Stimulated activated CD8-positive, alpha-beta memory T cell treated with anti-CD3 and anti-CD28 coated beads, Interleukin-7, amount 100 ng/mL, for 1 hour (primary cell): ENCODE measurements around the gene EEF1A1.
"Not testable (repeated sequence)": the region's sequence is repeated elsewhere in the genome, so short reads cannot be mapped to it uniquely, and the experiment has no call there.

Source experiments
- DNase-seq, 2 donors: peaks; one replicate each; pipeline ENCODE4 v3.0.0-alpha.2; 2020; ENCODE audit warnings: low read depth in 2 of 2

EEF1A1 gene

GRCh38 chr6:73506246-73506645 is 14.6 kb downstream of the EEF1A1 start:
- no peak for DNase-seq

GRCh38 chr6:73505705-73506104 is 15.1 kb downstream of the EEF1A1 start:
- DNase-seq = not testable (repeated sequence)

GRCh38 chr6:73505142-73505541 is 15.7 kb downstream of the EEF1A1 start:
- DNase-seq = no peak

GRCh38 chr6:73504160-73504559 is 16.7 kb downstream of the EEF1A1 start:
- no peak for DNase-seq

GRCh38 chr6:73503027-73503772 is 17.6 kb downstream of the EEF1A1 start:
- DNase-seq = no peak

- no peak for DNase-seq
Observed at GRCh38 chr6:73497915-73498314, 22.9 kb downstream of the EEF1A1 start.

- DNase-seq = no peak
Observed at GRCh38 chr6:73491377-73491776, 29.5 kb downstream of the EEF1A1 start.

GRCh38 chr6:73487473-73487872 is 33.4 kb downstream of the EEF1A1 start:
- no peak for DNase-seq

- DNase-seq = no peak
Observed at GRCh38 chr6:73484438-73484837, 36.4 kb downstream of the EEF1A1 start.

GRCh38 chr6:73481969-73482368 is 38.9 kb downstream of the EEF1A1 start:
- DNase-seq = no peak

GRCh38 chr6:73477407-73477806 is 43.4 kb downstream of the EEF1A1 start:
- no peak for DNase-seq

- DNase-seq = no peak
Observed at GRCh38 chr6:73476723-73477122, 44.1 kb downstream of the EEF1A1 start.

- DNase-seq = no peak
Observed at GRCh38 chr6:73471686-73472290, 49.0 kb downstream of the EEF1A1 start.
